Osteoblast (primary cell): ENCODE data around the gene CDIPT. TPM values are rescaled to one million over a fixed set of nuclear protein-coding genes. Genes with fewer than 3 reads are reported as not detected.
A peak's percentile ranks its signal among the peaks of the same experiment; 100 is the strongest.

Source experiments
- DNase-seq: peaks from one replicate; pipeline ENCODE4 v3.0.0; 2011; ENCODE audit warnings: low spot score, mixed read lengths; ENCODE audit not compliant: insufficient read length; ENCODE audit errors: missing footprints
- H2AFZ ChIP-seq: 2 replicates; pipeline ENCODE4 v1.6.0; 2011; ENCODE audit warnings: mild to moderate bottlenecking, low read length
- H3K27ac ChIP-seq: 2 replicates; pipeline ENCODE4 v1.5.1; 2011; ENCODE audit warnings: mild to moderate bottlenecking, low read depth, low read length, moderate library complexity
- H3K27me3 ChIP-seq: 2 replicates; pipeline ENCODE4 v1.6.0; 2012; ENCODE audit warnings: mild to moderate bottlenecking, control low read depth, inconsistent platforms, low read length, moderate library complexity; ENCODE audit not compliant: insufficient read depth
- H3K36me3 ChIP-seq: 2 replicates; pipeline ENCODE4 v1.5.1; 2011; ENCODE audit warnings: mild to moderate bottlenecking, low read length, control low read depth, moderate library complexity; ENCODE audit not compliant: insufficient read depth
- H3K4me1 ChIP-seq: 2 replicates; pipeline ENCODE4 v1.5.1; 2011; ENCODE audit warnings: mild to moderate bottlenecking, low read length, control low read depth, moderate library complexity; ENCODE audit not compliant: insufficient read depth
- H3K4me2 ChIP-seq: 2 replicates; pipeline ENCODE4 v1.6.0; 2011; ENCODE audit warnings: mild to moderate bottlenecking, low read length; ENCODE audit not compliant: insufficient read depth
- H3K4me3 ChIP-seq: fragments of 200-600 bp; sonication (generic); 3 replicates; pipeline ENCODE4 v1.5.1; 2012; ENCODE audit warnings: mild to moderate bottlenecking, low read length, inconsistent platforms; ENCODE audit not compliant: insufficient read depth
- H3K79me2 ChIP-seq: 2 replicates; pipeline ENCODE4 v1.6.0; 2012; ENCODE audit warnings: mild to moderate bottlenecking, low read length, control low read depth, inconsistent platforms; ENCODE audit not compliant: insufficient read depth
- H3K9me3 ChIP-seq: 2 replicates; pipeline ENCODE4 v1.5.1; 2011; ENCODE audit warnings: low read depth, low read length, control low read depth
- H4K20me1 ChIP-seq: 2 replicates; pipeline ENCODE4 v1.6.0; 2012; ENCODE audit warnings: mild to moderate bottlenecking, low read length, control low read depth; ENCODE audit not compliant: insufficient read depth
- CTCF ChIP-seq: IDR thresholded peaks from 2 replicates; pipeline ENCODE4 v1.5.1; 2011; ENCODE audit warnings: mild to moderate bottlenecking, low read depth, low read length, moderate library complexity; ENCODE audit errors: extremely low read depth
- total RNA-seq: library from RNA; depleted of rRNA; stranded (reverse); fragments of >200 nt; gene quantifications from 2 replicates; pipeline ENCODE4 v1.2.3, GENCODE V29; 2012

The CDIPT gene
- total RNA-seq, 1 donor: 105 TPM

GRCh38 chr16:29900888-29901606 lies 38.0 kb upstream of the CDIPT start:
- H3K4me3 ChIP-seq: peak overlapping the region; percentile 88
- H3K79me2 ChIP-seq: peaks cover 23% of the 10 kb centered on the region
- TF ChIP-seq CTCF: no peak
- H2AFZ ChIP-seq: peak overlapping the region; percentile 88
- peaks cover 15% of the 10 kb centered on the region for H4K20me1 ChIP-seq
- peaks cover 8% of the 10 kb centered on the region for H3K27me3 ChIP-seq
- peaks cover 20% of the 10 kb centered on the region for H3K4me1 ChIP-seq
- peak overlapping the region; percentile 92 for H3K4me2 ChIP-seq
- peak; percentile 84 for DNase-seq
- H3K27ac ChIP-seq: peak overlapping the region; percentile 79
- no peaks in the 10 kb centered on the region for H3K9me3 ChIP-seq
- peaks cover 12% of the 10 kb centered on the region for H3K36me3 ChIP-seq

- peaks cover 15% of the 10 kb centered on the region for H4K20me1 ChIP-seq
- peak within 1 kb of the TSS; percentile 79 for H3K27ac ChIP-seq
- H2AFZ ChIP-seq: peak within 1 kb of the TSS; percentile 88
- peaks cover 20% of the 10 kb centered on the region for H3K4me1 ChIP-seq
- DNase-seq: peak; percentile 98
- no peaks in the 10 kb centered on the region for H3K9me3 ChIP-seq
- TF ChIP-seq CTCF: no peak
- H3K79me2 ChIP-seq: peaks cover 23% of the 10 kb centered on the region
- H3K4me2 ChIP-seq: peak within 1 kb of the TSS; percentile 92
- peaks cover 8% of the 10 kb centered on the region for H3K27me3 ChIP-seq
- peaks cover 9% of the 10 kb centered on the region for H3K36me3 ChIP-seq
- peak within 1 kb of the TSS; percentile 88 for H3K4me3 ChIP-seq
Measured at GRCh38 chr16:29900102-29900887, 37.3 kb upstream of the CDIPT start, which contains the start of gene ASPHD1. Gene ASPHD1 (plus strand): TSS chr16:29900488. CDS start chr16:29900972, 484 bp downstream.

GRCh38 chr16:29899516-29900101 lies 36.6 kb upstream of the CDIPT start, which contains the start of gene SEZ6L2:
Gene SEZ6L2 (minus strand): TSS chr16:29899550. CDS start chr16:29899019, 531 bp downstream.
- peaks cover 15% of the 10 kb centered on the region for H4K20me1 ChIP-seq
- peak within 1 kb of the TSS; percentile 88 for H2AFZ ChIP-seq
- peak; percentile 95 for DNase-seq
- peak; percentile 23 for TF ChIP-seq CTCF
- peaks cover 4% of the 10 kb centered on the region for H3K36me3 ChIP-seq
- peak within 1 kb of the TSS; percentile 88 for H3K4me3 ChIP-seq
- H3K4me1 ChIP-seq: peaks cover 20% of the 10 kb centered on the region
- H3K9me3 ChIP-seq: no peaks in the 10 kb centered on the region
- peaks cover 23% of the 10 kb centered on the region for H3K79me2 ChIP-seq
- peaks cover 8% of the 10 kb centered on the region for H3K27me3 ChIP-seq
- H3K4me2 ChIP-seq: peak within 1 kb of the TSS; percentile 92
- peak within 1 kb of the TSS; percentile 79 for H3K27ac ChIP-seq
